ENCODE data around the gene CADM2.

CADM2 gene

GRCh38 chr3:84983490-84983889 lies 24.7 kb downstream of the CADM2 start:
- TF ChIP-seq CTCF (conservative IDR thresholded peaks at IDR 0.05; ENCODE audit: low read depth, low read length): no peak
- no peak for DNase-seq (ENCODE audit: low read depth)
- H3K4me3 ChIP-seq (ENCODE audit: low read length): no peak overlapping the region

GRCh38 chr3:84984429-84984828 lies 25.6 kb downstream of the CADM2 start:
- no peak overlapping the region for H3K4me3 ChIP-seq (ENCODE audit: low read length)
- DNase-seq (ENCODE audit: low read depth): no peak
- no peak for TF ChIP-seq CTCF (conservative IDR thresholded peaks at IDR 0.05; ENCODE audit: low read depth, low read length)

- no peak for DNase-seq (ENCODE audit: low read depth)
- no peak for TF ChIP-seq CTCF (conservative IDR thresholded peaks at IDR 0.05; ENCODE audit: low read depth, low read length)
- no peak overlapping the region for H3K4me3 ChIP-seq (ENCODE audit: low read length)
Observed at GRCh38 chr3:84985795-84986194, 27.0 kb downstream of the CADM2 start.

- no peak for DNase-seq (ENCODE audit: low read depth)
- no peak overlapping the region for H3K4me3 ChIP-seq (ENCODE audit: low read length)
- no peak for TF ChIP-seq CTCF (conservative IDR thresholded peaks at IDR 0.05; ENCODE audit: low read depth, low read length)
Observed at GRCh38 chr3:84987706-84988504, 29.1 kb downstream of the CADM2 start.

- no peak for DNase-seq (ENCODE audit: low read depth)
- TF ChIP-seq CTCF (conservative IDR thresholded peaks at IDR 0.05; ENCODE audit: low read depth, low read length): no peak
- no peak overlapping the region for H3K4me3 ChIP-seq (ENCODE audit: low read length)
Observed at GRCh38 chr3:84989102-84989501, 30.3 kb downstream of the CADM2 start.

GRCh38 chr3:84991422-84991900 lies 32.7 kb downstream of the CADM2 start:
- no peak for DNase-seq (ENCODE audit: low read depth)
- H3K4me3 ChIP-seq (ENCODE audit: low read length): no peak overlapping the region
- no peak for TF ChIP-seq CTCF (conservative IDR thresholded peaks at IDR 0.05; ENCODE audit: low read depth, low read length)

- H3K4me3 ChIP-seq (ENCODE audit: low read length): no peak overlapping the region
- no peak for TF ChIP-seq CTCF (conservative IDR thresholded peaks at IDR 0.05; ENCODE audit: low read depth, low read length)
Observed at GRCh38 chr3:84993956-84994355, 35.2 kb downstream of the CADM2 start.

More at GRCh38 chr3:84993956-84994355, 35.2 kb downstream of the CADM2 start:
- DNase-seq (ENCODE audit: low read depth): no peak
